GM18508 (cell line): ENCODE data around the gene ECI1.

Source experiments
- ATAC-seq: cut with Tn5 transposase; IDR thresholded peaks from one replicate; pipeline ENCODE4 v1.9.1; 2021; ENCODE audit warnings: moderate number of reproducible peaks; ENCODE audit not compliant: insufficient read depth, unreplicated experiment

ECI1 gene

GRCh38 chr16:2199095-2199494, 52.3 kb downstream of the ECI1 start:
- ATAC-seq = no peak

DNA sequence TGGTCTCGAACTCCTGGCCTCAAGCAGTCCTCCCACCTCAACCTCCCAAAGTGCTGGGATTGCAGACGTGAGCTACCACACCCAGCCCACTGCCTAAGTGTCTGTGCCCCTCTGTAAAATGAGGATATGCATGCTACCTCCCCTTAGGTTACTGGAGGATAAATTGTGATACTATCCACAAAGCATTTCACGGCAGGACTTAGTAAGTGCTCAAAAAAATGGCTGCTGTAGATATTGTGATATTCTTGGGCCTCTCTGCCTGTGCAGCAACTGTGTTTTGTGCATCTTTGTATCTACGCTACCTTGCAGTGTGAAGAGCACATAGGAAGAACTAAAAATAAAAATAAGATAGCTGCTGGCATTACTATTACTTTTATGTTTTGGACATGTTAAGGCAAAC, 53.1 kb downstream of the ECI1 start:
- ATAC-seq = no peak

- no peak for ATAC-seq
Measured at GRCh38 chr16:2197765-2198164, 53.6 kb downstream of the ECI1 start.

DNA sequence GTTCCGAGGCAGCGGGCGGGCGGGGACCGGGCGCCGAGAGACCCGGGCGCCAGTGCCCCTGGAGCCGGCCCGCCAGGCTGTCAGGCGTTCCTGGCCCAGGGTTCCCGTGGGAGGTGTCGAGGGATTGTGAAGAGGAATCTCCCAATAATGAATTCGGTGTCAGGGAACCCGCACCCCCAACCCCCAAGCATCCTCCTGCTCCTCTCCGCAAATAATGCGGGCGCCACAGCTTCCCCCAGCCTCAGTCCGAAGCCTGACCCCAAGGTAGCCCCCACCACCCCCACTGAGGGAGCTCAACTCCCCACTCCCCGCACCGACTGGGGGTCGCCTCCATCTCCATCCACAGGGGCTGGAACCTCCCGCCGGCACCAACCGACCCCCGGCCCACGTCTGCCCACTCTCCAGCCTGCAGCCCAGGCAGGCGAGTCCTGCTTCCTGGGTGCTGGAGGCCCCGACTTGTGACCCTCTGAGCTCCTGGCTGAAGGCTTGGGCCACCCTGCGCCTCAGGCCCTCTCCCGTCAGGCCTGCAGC, 54.3 kb downstream of the ECI1 start:
- no peak for ATAC-seq

GRCh38 chr16:2196162-2196980, 55.0 kb downstream of the ECI1 start, which contains the start of gene CASKIN1:
TSS of gene CASKIN1 (minus strand) at chr16:2196605. CDS start at chr16:2196432, 173 bp downstream.
- no peak for ATAC-seq

DNA sequence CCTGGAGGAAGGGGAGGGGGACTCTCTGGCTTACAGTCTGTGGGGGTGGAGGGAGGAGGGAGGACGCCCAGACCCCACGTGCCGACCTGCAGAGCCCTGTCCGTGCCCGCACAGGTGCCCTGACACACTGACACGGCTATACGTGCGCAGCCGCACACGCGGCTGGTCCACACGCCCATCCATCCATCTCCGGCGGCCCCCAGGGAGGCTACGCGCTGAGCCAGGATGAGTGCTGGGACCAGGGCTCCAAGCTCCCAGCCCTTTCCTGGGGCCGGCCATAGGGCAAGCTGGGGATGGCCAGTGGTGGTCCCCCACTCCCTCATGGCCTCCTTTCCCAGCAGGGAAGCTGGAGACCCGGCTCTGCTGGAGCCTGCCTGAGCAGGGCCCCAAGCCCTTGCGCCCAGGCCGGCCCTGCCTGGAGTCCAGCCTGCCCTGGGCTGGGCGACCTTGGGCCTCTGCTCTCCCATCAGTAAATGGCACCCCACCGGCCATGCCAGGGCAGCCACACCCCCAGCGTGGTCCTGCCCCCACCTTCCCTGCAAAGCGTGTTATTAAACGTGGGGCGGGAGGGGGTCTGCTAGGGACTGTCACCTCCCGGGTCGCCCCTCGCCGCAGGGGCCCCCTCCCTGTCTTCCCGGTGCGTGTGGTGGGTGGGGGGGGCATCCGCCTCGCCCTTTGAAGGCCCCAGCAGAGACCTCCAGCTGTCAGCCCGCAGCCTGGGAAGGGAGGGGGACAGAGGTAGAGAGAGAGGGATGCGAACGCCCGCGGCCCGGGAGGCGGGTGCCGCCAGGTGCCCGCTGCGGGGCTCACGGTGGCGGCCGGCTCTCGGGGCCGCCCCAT, 55.8 kb downstream of the ECI1 start:
- no peak for ATAC-seq

GRCh38 chr16:2194852-2195321, 56.5 kb downstream of the ECI1 start:
- no peak for ATAC-seq

GRCh38 chr16:2194166-2194834, 57.1 kb downstream of the ECI1 start:
- ATAC-seq = no peak

DNA sequence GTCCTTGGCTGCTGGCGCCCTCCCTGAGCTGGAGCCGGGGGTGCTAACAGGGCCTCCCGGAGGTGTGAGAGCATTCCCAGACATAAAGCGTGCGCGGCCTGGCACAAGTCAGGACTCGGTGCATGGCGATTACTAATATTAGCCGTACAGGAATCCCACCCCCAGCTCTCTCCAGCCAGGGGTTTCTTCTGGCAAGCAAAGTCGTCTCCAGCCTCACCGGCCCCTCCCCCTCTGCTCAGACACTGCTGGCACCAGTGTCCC, 60.0 kb downstream of the ECI1 start:
- ATAC-seq = no peak

GRCh38 chr16:2190659-2191445, 60.5 kb downstream of the ECI1 start:
- ATAC-seq = no peak

DNA sequence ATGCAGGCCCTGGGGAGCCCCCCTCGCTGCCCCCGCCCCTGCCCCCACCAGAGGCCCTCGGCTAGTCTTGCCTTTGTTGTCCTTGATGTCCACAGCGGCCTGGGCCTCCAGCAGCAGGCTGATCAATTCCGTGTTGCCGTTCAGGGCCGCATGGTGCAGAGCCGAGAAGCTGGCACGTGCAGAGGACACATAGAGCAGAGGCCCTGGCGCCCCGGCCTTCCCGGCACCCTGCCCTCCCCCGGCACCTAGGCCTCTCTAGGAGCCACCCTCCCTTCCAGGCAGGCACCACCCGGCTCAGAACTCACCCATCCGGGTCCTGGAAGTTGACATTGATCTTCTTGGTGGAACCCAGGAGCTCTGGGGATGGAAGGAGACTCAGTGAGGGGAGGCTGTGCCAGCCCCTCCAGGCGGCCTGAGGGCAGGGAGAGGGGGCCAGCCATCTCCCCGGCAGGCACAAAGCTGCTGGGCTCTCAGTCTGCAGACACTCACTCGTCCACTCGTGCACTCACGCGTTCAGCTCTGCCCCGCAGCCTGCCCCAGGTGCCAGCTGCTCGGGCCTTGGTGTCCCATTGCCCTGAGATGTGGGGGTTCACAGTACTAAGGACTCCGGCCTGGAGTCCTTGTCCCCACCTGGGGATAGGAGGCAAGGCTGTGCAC, 61.3 kb downstream of the ECI1 start:
- ATAC-seq = no peak
